DND-41 (cell line): ENCODE data around the gene ALAS1.

ENCODE experiments used
- ATAC-seq: fragments of 200-7000 bp; cut with Tn5 transposase; 3 replicates; pipeline ENCODE4 v1.9.1; 2021; ENCODE audit warnings: low read depth; ENCODE audit not compliant: insufficient read depth
- DNase-seq: peaks from one replicate; pipeline ENCODE4 v3.0.0-alpha.2; 2020
- H2AFZ ChIP-seq: 2 replicates; pipeline ENCODE4 v1.6.0; 2012; ENCODE audit warnings: low read depth, low read length
- H3K27ac ChIP-seq: 2 replicates; pipeline ENCODE4 v1.5.1; 2012; ENCODE audit warnings: low read length, inconsistent platforms
- H3K27me3 ChIP-seq: fragments of 200-600 bp; sonication (generic); 2 replicates; pipeline ENCODE4 v1.6.0; 2012; ENCODE audit warnings: low read length, mild to moderate bottlenecking, inconsistent platforms; ENCODE audit not compliant: insufficient read depth, poor library complexity
- H3K36me3 ChIP-seq: 2 replicates; pipeline ENCODE4 v1.5.1; 2012; ENCODE audit warnings: low read length, inconsistent platforms; ENCODE audit not compliant: insufficient read depth
- H3K4me1 ChIP-seq: 2 replicates; pipeline ENCODE4 v1.5.1; 2012; ENCODE audit warnings: mild to moderate bottlenecking, low read length; ENCODE audit not compliant: insufficient read depth
- H3K4me2 ChIP-seq: 2 replicates; pipeline ENCODE4 v1.6.0; 2012; ENCODE audit warnings: mild to moderate bottlenecking, moderate library complexity, low read length, inconsistent platforms; ENCODE audit not compliant: insufficient read depth
- H3K4me3 ChIP-seq, 2 experiments: fragments of 200-600 bp in 1 of 2; shearing (Covaris generic) in 1 of 2; 2 replicates each; pipeline ENCODE4 v1.5.1; 2012 to 2016; ENCODE audit warnings: inconsistent platforms in 2 of 2, low read length in 2 of 2, mild to moderate bottlenecking in 2 of 2, low read depth in 1 of 2, moderate library complexity in 1 of 2
- H3K79me2 ChIP-seq: 2 replicates; pipeline ENCODE4 v1.6.0; 2012; ENCODE audit warnings: low read length, inconsistent platforms; ENCODE audit not compliant: insufficient read depth
- H3K9ac ChIP-seq: 2 replicates; pipeline ENCODE4 v1.6.0; 2012; ENCODE audit warnings: low read depth, mild to moderate bottlenecking, inconsistent platforms, low read length, moderate library complexity
- H3K9me3 ChIP-seq: 2 replicates; pipeline ENCODE4 v1.5.1; 2012; ENCODE audit warnings: low read length, moderate library complexity, mild to moderate bottlenecking, inconsistent platforms; ENCODE audit not compliant: insufficient read depth, severe bottlenecking
- H4K20me1 ChIP-seq: 2 replicates; pipeline ENCODE4 v1.6.0; 2012; ENCODE audit warnings: low read length; ENCODE audit not compliant: insufficient read depth
- CTCF ChIP-seq: IDR thresholded peaks from 2 replicates; pipeline ENCODE4 v1.5.1; 2012; ENCODE audit warnings: borderline replicate concordance, low read length, moderate library complexity, mild to moderate bottlenecking; ENCODE audit not compliant: poor library complexity, severe bottlenecking; ENCODE audit errors: extremely low read depth
- EZH2 ChIP-seq: IDR thresholded peaks from 3 replicates; pipeline ENCODE4 v1.6.1; 2012; ENCODE audit warnings: borderline replicate concordance, low read depth, mild to moderate bottlenecking, moderate library complexity, low read length, inconsistent platforms; ENCODE audit not compliant: severe bottlenecking

The ALAS1 gene

GRCh38 chr3:52172262-52172757, 25.6 kb upstream of the ALAS1 start:
- ATAC-seq, result no peak

GRCh38 chr3:52173101-52173500, 24.9 kb upstream of the ALAS1 start:
- H3K27me3 ChIP-seq, result no peaks in the 10 kb centered on the region
- DNase-seq (no peak), ATAC-seq (no peak)
- H3K4me1 ChIP-seq, result no peaks in the 10 kb centered on the region
- no peak overlapping the region for H3K9ac ChIP-seq
- H2AFZ ChIP-seq, result no peak overlapping the region
- no peak overlapping the region for H3K27ac ChIP-seq
- no peaks in the 10 kb centered on the region for H3K36me3 ChIP-seq
- no peaks in the 10 kb centered on the region for H3K9me3 ChIP-seq
- no peak for TF ChIP-seq CTCF
- TF ChIP-seq EZH2, result no peak
- no peak overlapping the region for H3K4me2 ChIP-seq
- no peaks in the 10 kb centered on the region; the same call in 1 of the 2 replicates for H4K20me1 ChIP-seq
- no peaks in the 10 kb centered on the region for H3K79me2 ChIP-seq
- no peak overlapping the region for H3K4me3 ChIP-seq

More at GRCh38 chr3:52172262-52172757, 25.6 kb upstream of the ALAS1 start:
- H3K27ac ChIP-seq, result no peak overlapping the region
- no peak overlapping the region for H2AFZ ChIP-seq
- H3K27me3 ChIP-seq, result no peaks in the 10 kb centered on the region
- H3K9me3 ChIP-seq, result no peaks in the 10 kb centered on the region
- DNase-seq, result no peak
- no peak overlapping the region for H3K4me3 ChIP-seq
- H3K36me3 ChIP-seq, result no peaks in the 10 kb centered on the region
- TF ChIP-seq CTCF, result no peak
- TF ChIP-seq EZH2, result no peak
- H3K9ac ChIP-seq, result no peak overlapping the region
- no peaks in the 10 kb centered on the region for H3K4me1 ChIP-seq
- no peak overlapping the region for H3K4me2 ChIP-seq
- no peaks in the 10 kb centered on the region for H3K79me2 ChIP-seq
- H4K20me1 ChIP-seq, result no peaks in the 10 kb centered on the region; the same call in 1 of the 2 replicates

- Histone ChIP-seq H3K4me1 (no peaks in the 10 kb centered on the region), H3K27me3 (no peaks in the 10 kb centered on the region), H3K9ac (no peak overlapping the region), H2AFZ (no peak overlapping the region), H3K9me3 (no peaks in the 10 kb centered on the region), H3K36me3 (no peaks in the 10 kb centered on the region), H3K79me2 (no peaks in the 10 kb centered on the region), H3K4me3 (no peak overlapping the region), H4K20me1 (no peaks in the 10 kb centered on the region; the same call in 1 of the 2 replicates), H3K4me2 (no peak overlapping the region), H3K27ac (no peak overlapping the region)
- DNase-seq (no peak), ATAC-seq (no peak)
- TF ChIP-seq EZH2 (no peak), CTCF (no peak)
Measured at GRCh38 chr3:52174896-52175295, 23.1 kb upstream of the ALAS1 start.
